Measurements from ENCODE around the gene PLA2G4A.

DNA sequence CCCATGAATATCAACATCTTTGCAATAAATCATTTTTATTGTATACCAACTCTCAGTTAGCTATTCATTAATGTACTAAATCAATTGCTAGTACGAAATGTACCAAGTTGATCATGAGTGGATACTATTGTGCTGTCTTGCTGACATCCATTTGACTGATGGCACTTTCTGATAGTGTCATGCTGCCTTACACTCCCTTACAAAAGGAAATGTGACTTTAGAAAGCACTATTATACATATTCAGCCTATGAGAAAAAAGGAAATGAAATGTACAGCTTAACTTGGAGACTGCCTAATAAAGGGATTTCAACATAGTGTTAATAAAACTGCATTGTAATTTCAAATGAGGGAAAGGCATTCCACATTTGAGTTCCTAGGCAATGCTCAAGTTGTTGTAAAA lies 52.2 kb downstream of the PLA2G4A start:
- TF ChIP-seq POLR2AphosphoS5 (IDR thresholded peaks at IDR 0.05; ENCODE audit: low read depth, low read length) (no peak), TAF1 (IDR thresholded peaks at IDR 0.05; ENCODE audit: borderline replicate concordance, low read depth, low read length) (no peak), CTCF (IDR thresholded peaks at IDR 0.05) (no peak), YY1 (IDR thresholded peaks at IDR 0.05; ENCODE audit: low read depth) (no peak), REST (IDR thresholded peaks at IDR 0.05; ENCODE audit: low read depth, low read length) (no peak), FOXJ3 (CRISPR knock-in tag; IDR thresholded peaks at IDR 0.05) (no peak), ELF1 (IDR thresholded peaks at IDR 0.05) (no peak), ZBTB33 (IDR thresholded peaks at IDR 0.05; ENCODE audit: borderline replicate concordance, low read depth) (no peak), EP300 (IDR thresholded peaks at IDR 0.05; ENCODE audit: borderline replicate concordance in 1 of 2, low read depth in 1 of 2, low read length in 1 of 2) (no peak), GATA2 (CRISPR knock-in tag; IDR thresholded peaks at IDR 0.05) (no peak), RFX5 (IDR thresholded peaks at IDR 0.05; ENCODE audit: low read length) (no peak)
- TF ChIP-seq, protein P1, sequence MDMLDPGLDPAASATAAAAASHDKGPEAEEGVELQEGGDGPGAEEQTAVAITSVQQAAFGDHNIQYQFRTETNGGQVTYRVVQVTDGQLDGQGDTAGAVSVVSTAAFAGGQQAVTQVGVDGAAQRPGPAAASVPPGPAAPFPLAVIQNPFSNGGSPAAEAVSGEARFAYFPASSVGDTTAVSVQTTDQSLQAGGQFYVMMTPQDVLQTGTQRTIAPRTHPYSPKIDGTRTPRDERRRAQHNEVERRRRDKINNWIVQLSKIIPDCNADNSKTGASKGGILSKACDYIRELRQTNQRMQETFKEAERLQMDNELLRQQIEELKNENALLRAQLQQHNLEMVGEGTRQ (IDR thresholded peaks at IDR 0.05; ENCODE audit: borderline replicate concordance, low read depth, low read length) = no peak
- TF ChIP-seq, protein P2, sequence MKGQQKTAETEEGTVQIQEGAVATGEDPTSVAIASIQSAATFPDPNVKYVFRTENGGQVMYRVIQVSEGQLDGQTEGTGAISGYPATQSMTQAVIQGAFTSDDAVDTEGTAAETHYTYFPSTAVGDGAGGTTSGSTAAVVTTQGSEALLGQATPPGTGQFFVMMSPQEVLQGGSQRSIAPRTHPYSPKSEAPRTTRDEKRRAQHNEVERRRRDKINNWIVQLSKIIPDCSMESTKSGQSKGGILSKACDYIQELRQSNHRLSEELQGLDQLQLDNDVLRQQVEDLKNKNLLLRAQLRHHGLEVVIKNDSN (IDR thresholded peaks at IDR 0.05; ENCODE audit: borderline replicate concordance, low read depth) = no peak
